GM12873 (cell line): ENCODE data around the gene IRAG1.

ENCODE experiments used
- CTCF ChIP-seq: IDR thresholded peaks from 2 replicates; pipeline ENCODE4 v1.5.1; 2012; ENCODE audit warnings: low read depth, mild to moderate bottlenecking, moderate library complexity, low read length, control low read depth; ENCODE audit not compliant: insufficient read depth; ENCODE audit errors: missing control alignments

The IRAG1 gene

GRCh38 chr11:10699072-10699471 lies 5.5 kb upstream of the IRAG1 start:
- TF ChIP-seq CTCF, result no peak

GRCh38 chr11:10697323-10697620 lies 3.7 kb upstream of the IRAG1 start:
- no peak for TF ChIP-seq CTCF

GRCh38 chr11:10696468-10697322 lies 3.1 kb upstream of the IRAG1 start:
- TF ChIP-seq CTCF, result no peak

GRCh38 chr11:10695833-10696232 lies 2.3 kb upstream of the IRAG1 start:
- TF ChIP-seq CTCF, result no peak

- TF ChIP-seq CTCF, result peak; percentile 24
These were observed 1.1 kb upstream of the IRAG1 start for GRCh38 chr11:10694486-10695239.

GRCh38 chr11:10692531-10693115 lies 932 bp downstream of the IRAG1 start:
- TF ChIP-seq CTCF, result no peak

GRCh38 chr11:10688401-10688800 lies 5.2 kb downstream of the IRAG1 start:
- TF ChIP-seq CTCF, result peak; percentile 53
